ENCODE results near the gene MAP1B. TPM values are rescaled to one million over a fixed set of nuclear protein-coding genes. Genes with fewer than 3 reads are reported as not detected.

The MAP1B gene
- total and polyA plus RNA-seq, 10 donors: 0.68 to 17.3 (median 9.8) TPM

DNA sequence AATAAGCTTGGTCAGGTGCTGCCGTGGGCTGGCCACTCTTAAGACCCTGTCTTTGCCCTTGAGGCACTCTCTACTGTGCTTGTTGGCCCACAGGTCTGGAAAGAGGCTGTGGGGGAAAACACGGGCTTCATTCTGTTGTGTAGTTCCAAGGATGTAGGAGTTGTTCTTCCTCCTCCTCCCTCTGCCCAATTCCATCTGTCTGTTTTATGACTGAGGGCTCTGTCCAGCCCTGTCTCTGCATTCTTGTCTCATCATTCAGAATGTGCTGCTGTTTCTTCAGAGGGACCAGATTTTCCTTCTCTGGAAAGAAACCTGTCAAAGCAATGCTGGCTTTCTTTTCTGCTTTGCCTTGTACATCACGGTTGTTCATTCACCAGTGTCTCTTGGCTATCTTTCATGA lies 84.1 kb downstream of the MAP1B start:
- no peak overlapping the region for H3K27ac ChIP-seq
- 79 to 89% (median 79%) methylated on average over 3 of the region's 3 CpGs for WGBS, 5 donors

DNA sequence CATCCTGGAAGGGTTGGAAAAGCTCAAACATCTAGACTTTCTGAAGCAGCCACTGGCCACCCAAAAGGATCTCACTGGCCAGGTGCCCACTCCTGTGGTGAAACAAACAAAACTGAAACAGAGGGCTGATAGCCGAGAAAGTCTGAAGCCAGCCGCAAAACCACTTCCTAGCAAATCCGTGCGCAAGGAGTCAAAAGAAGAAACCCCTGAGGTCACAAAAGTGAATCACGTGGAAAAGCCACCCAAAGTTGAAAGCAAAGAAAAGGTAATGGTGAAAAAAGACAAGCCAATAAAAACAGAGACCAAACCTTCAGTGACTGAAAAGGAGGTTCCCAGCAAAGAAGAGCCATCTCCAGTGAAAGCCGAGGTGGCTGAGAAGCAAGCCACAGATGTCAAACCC lies 87.6 kb downstream of the MAP1B start:
- no peaks in the 10 kb centered on the region for H3K9me3 ChIP-seq
- H3K27ac ChIP-seq: no peak overlapping the region
- H3K27me3 ChIP-seq (replicated peaks in 1 of 7): peaks cover 0 to 19% (median 0%) of the 10 kb centered on the region in 7 donors
- no peak for TF ChIP-seq POLR2AphosphoS5 (IDR thresholded peaks at IDR 0.05)
- no peak for TF ChIP-seq POLR2A (IDR thresholded peaks at IDR 0.05)
- TF ChIP-seq, protein P1, sequence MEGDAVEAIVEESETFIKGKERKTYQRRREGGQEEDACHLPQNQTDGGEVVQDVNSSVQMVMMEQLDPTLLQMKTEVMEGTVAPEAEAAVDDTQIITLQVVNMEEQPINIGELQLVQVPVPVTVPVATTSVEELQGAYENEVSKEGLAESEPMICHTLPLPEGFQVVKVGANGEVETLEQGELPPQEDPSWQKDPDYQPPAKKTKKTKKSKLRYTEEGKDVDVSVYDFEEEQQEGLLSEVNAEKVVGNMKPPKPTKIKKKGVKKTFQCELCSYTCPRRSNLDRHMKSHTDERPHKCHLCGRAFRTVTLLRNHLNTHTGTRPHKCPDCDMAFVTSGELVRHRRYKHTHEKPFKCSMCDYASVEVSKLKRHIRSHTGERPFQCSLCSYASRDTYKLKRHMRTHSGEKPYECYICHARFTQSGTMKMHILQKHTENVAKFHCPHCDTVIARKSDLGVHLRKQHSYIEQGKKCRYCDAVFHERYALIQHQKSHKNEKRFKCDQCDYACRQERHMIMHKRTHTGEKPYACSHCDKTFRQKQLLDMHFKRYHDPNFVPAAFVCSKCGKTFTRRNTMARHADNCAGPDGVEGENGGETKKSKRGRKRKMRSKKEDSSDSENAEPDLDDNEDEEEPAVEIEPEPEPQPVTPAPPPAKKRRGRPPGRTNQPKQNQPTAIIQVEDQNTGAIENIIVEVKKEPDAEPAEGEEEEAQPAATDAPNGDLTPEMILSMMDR (IDR thresholded peaks at IDR 0.05 in 8 of 11, conservative IDR thresholded peaks at IDR 0.05 in 3 of 11): no peak
- intact Hi-C loops (cut with DNase I; ENCODE audit: low total_unique reads): no loop called here
- H3K4me1 ChIP-seq: no peaks in the 10 kb centered on the region
- WGBS, 5 donors: 76 to 85% (median 83%) methylated on average over 6 of the region's 6 CpGs
- H3K4me3 ChIP-seq: no peak overlapping the region
- H3K36me3 ChIP-seq: no peaks in the 10 kb centered on the region
- no peak for DNase-seq

More for the DNA sequence above, 84.1 kb downstream of the MAP1B start:
- no peaks in the 10 kb centered on the region for H3K4me1 ChIP-seq
- peaks cover 0 to 17% (median 0%) of the 10 kb centered on the region in 7 donors for H3K27me3 ChIP-seq (replicated peaks in 1 of 7)
- H3K36me3 ChIP-seq: no peaks in the 10 kb centered on the region
- TF ChIP-seq, protein P1 (IDR thresholded peaks at IDR 0.05 in 8 of 11, conservative IDR thresholded peaks at IDR 0.05 in 3 of 11): no peak
- TF ChIP-seq POLR2A (IDR thresholded peaks at IDR 0.05): no peak
- no peaks in the 10 kb centered on the region for H3K9me3 ChIP-seq
- no peak overlapping the region for H3K4me3 ChIP-seq
- no peak for DNase-seq
- intact Hi-C loops (cut with DNase I; ENCODE audit: low total_unique reads): no loop called here

DNA sequence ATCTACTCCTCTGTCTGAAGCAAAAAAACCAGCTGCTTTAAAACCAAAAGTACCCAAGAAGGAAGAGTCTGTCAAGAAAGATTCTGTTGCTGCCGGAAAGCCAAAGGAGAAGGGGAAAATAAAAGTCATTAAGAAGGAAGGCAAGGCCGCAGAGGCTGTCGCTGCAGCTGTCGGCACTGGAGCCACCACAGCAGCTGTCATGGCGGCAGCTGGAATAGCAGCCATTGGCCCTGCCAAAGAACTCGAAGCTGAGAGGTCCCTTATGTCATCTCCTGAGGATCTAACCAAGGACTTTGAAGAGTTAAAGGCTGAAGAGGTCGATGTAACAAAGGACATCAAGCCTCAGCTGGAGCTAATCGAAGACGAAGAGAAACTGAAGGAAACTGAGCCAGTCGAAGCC lies 88.3 kb downstream of the MAP1B start:
- intact Hi-C loops (cut with DNase I; ENCODE audit: low total_unique reads): no loop called here

DNA sequence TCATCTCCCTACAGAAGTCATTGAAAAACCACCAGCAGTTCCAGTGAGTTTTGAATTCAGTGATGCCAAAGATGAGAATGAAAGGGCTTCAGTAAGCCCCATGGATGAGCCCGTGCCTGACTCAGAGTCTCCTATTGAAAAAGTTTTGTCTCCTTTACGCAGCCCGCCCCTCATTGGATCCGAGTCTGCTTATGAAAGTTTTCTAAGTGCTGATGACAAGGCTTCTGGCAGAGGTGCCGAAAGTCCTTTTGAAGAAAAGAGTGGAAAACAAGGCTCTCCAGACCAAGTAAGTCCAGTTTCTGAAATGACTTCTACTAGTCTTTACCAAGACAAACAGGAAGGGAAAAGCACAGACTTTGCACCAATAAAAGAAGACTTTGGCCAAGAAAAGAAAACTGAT lies 90.1 kb downstream of the MAP1B start:
- Histone ChIP-seq H3K4me3 (no peak overlapping the region), H3K27ac (no peak overlapping the region), H3K36me3 (no peaks in the 10 kb centered on the region), H3K9me3 (no peaks in the 10 kb centered on the region), H3K27me3 (replicated peaks in 1 of 7) (peaks cover 0 to 19% (median 0%) of the 10 kb centered on the region in 7 donors), H3K4me1 (no peaks in the 10 kb centered on the region)
- intact Hi-C loops (cut with DNase I; ENCODE audit: low total_unique reads): no loop called here
- no peak for DNase-seq
- no peak for TF ChIP-seq POLR2A (IDR thresholded peaks at IDR 0.05)
- no peak for TF ChIP-seq POLR2AphosphoS5 (IDR thresholded peaks at IDR 0.05)
- TF ChIP-seq, protein P1 (IDR thresholded peaks at IDR 0.05 in 8 of 11, conservative IDR thresholded peaks at IDR 0.05 in 3 of 11): no peak
- WGBS, 5 donors: 92 to 97% (median 95%) methylated on average over 5 of the region's 5 CpGs

More for the DNA sequence above, 88.3 kb downstream of the MAP1B start:
- H3K27ac ChIP-seq: no peak overlapping the region
- no peak overlapping the region for H3K4me3 ChIP-seq
- H3K27me3 ChIP-seq (replicated peaks in 1 of 7): peaks cover 0 to 19% (median 0%) of the 10 kb centered on the region in 7 donors
- 89 to 97% (median 91%) methylated on average over 10 of the region's 10 CpGs for WGBS, 5 donors
- no peak for DNase-seq
- no peaks in the 10 kb centered on the region for H3K9me3 ChIP-seq
- H3K4me1 ChIP-seq: no peaks in the 10 kb centered on the region
- TF ChIP-seq POLR2A (IDR thresholded peaks at IDR 0.05) (no peak), POLR2AphosphoS5 (IDR thresholded peaks at IDR 0.05) (no peak)
- TF ChIP-seq, protein P1 (IDR thresholded peaks at IDR 0.05 in 8 of 11, conservative IDR thresholded peaks at IDR 0.05 in 3 of 11): no peak
- H3K36me3 ChIP-seq: no peaks in the 10 kb centered on the region
